DMS153 treated with DMSO at 0.1 percent for 48 hours (cell line): ENCODE data around the gene CCDC102B.
"Not testable (repeated sequence)": the region's sequence is repeated elsewhere in the genome, so short reads cannot be mapped to it uniquely, and the experiment has no call there.

Experiments used
- DNase-seq: peaks from one replicate; lab custom pipeline; 2025; ENCODE audit not compliant: unreplicated experiment; lab: John Stamatoyannopoulos, UW

Gene CCDC102B

DNA sequence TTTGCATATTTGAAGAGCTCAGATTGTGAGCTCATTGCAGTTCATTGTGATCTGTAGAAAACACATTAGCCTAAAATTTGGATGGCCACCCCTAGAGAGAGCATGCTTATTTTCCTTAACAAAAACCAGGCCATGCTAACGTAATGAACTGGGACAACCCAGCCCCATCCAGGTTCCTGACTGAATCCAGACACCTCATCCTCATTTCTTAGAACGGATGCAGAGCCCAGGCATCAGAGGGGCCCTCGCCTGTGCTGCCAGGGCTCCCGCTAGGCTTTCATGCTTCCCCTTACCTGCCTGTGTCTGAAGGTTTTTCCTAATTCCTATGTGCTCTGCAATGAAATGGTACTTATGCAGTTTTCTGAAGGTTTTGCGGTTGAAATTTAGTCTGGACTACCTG, 171.1 kb downstream of the CCDC102B start:
- no peak for DNase-seq

GRCh38 chr18:68972176-68972575, 174.3 kb downstream of the CCDC102B start:
- no peak for DNase-seq

DNA sequence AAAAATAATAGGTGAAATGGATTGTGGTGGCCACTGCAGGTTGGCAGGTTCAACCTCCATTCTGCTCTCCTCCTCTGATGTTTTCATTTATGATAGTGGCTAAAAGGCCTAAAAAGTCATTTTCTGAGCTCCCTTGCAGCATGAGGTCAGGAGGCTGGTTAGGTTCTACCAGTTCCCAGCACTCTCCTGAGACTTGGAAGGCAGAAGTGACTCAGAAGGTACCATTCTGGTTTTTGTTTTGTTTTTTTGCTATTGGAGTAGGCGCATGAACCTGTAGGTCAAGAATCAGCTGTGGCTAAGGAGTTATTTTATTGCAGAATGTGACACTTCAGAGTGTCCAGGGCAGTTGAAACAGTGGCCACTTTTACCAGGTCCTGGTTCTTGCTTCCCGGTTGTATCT, 181.9 kb downstream of the CCDC102B start:
- DNase-seq = no peak

DNA sequence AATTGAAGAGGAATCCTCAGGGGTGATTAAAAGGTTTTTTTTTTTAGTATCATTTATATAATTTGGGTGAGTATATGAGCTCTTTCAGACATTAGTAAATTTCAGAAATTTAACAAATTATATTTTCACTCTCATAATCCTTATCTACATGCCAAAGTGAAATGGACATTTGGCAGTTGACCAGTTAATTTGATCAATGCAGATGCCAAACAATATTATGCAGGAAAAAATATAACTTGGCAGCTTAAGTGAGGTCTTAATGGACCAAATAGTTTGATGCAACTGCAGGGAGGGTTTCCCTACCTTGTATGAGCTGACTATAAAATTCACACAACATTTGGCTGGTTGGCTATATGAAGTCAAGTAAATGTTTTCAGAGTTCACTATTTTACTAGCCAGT, 185.2 kb downstream of the CCDC102B start:
- no peak for DNase-seq

DNA sequence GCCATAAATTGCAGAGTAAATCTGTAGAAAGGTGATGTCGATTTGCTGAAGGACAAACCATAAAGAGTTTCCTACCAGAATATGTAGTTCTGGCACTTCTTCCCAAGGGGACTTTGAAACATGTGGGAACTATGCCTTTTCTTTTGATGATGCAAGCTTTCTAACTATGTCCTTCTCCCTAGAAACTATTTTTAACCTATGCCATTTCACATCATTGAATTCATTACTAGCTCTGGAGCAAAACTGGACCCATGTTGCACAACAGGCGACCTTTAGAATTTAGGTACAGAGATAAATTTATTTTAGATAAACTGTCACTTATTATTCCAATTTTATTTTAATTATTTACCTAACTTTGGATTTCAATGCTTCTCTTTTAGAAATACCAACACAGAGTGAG, 186.5 kb downstream of the CCDC102B start:
- no peak for DNase-seq

DNA sequence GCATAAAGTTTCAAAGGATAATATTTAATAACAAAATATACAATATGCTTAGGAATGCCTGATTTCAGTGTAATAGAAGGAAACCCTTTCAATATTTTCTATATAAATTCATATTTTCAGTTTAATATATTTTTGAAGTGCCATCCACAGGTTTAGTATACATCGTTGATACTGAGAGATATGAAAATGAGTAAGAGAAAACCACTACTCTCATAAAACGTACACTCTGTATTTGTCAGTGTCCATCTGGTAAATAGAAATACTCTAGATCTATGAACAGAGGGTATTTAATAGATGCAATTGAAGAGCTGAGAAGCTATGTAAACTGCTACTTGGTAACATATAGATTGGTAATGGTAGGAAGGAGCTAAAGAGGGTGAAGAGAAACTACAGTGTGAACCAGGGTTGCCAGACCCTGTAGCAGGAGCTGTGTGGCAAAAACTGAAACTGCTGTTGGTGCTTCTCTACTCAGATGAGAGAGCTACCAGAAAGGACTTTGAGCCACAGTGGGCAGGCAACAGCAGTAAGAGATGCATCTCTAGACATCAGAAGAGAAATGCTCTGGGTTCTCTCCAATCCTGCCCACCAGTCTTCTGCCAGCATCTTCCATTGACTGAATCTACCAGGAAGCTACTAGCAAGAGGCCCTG, 187.4 kb downstream of the CCDC102B start:
- DNase-seq = no peak

DNA sequence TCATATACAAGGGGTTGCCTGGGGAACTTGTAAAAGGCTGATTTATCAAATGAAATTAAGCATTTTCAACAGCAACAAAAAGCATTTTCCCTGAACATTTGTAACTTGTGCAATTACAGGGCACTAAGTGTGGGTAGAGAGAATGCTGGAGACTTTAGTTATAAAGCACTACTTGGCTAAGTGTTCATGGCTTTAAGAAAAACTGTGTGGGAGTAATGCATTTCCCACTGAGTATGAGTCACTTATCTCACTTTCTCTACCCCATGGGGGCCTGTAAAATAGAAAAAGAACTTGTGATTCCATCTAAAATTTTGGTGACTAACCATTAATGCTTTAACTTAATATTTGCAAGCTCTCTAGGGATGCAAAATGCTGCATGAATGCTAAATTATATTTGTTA, 193.4 kb downstream of the CCDC102B start:
- DNase-seq = no peak

DNA sequence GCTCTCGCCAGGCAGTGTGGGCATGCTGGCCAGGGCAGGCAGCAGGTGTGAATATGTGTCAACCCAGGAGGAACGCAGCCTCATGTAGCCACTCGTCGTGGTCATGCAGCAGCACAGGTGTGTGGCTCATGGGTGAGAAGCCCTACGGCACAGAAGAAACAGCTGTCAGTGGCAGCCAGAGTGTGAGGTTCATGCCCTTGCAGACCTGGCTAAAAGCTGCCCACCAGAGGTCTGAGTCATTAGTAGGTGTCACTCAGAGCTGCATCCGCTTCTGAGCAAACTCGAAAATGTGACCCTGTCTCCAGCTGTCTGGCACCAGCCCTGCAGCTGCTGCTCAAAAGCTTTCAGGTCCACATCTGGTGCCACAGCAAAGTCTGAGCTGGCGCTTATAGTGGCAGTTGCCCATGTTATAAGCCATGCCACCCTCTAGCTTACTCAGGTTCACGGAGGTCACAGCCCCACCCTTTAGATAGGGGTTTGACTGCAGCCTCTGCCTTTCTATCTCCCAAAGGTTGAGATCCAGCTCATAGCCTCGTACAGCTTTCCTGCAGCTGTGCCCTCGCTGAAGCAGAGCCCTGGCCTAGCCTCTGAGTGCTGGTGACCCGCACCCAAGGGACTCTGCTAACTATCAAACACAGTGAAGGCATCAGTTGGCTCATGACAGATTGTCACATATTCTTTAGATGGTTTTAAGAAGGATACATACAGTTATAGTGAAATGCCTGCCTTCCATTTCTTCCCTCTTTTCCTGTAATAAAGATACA, 195.0 kb downstream of the CCDC102B start:
- DNase-seq = no peak

DNA sequence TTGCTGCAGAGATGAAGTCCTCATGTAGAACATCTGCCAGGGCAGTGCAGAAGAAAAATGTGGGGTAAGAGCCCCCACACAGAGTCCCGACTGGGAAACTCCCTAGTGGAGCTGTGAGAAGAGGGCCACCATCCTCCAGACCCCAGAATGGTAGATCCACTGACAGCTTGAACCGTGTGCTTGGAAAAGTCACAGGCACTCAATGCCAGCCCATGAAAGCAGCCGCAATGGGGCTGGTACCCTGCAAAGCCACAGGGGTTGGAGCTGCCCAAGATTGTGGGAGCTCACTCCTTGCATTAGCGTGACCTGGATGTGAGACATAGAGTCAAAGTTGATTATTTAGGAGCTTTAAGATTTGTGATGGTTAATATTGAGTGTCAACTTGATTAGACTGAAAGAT, 197.8 kb downstream of the CCDC102B start:
- DNase-seq = no peak

DNA sequence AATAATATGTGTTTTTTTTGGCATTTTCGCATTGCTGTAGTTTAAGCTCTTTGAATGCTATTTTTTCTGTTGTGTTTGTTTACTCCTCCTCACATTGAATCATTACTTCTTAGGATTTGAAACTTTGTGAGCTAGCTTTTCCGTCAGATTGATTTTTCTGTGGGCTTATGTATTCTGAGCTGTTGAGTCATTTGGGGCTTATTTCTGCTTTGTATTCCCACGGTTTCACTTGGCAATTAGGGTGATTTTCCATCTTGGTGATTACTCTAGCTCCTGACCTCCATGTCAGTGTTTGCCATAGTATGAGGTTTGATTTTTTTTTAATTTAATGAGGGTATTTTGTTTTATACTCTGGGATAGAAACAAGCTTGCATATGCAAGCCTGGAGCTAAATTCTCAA, 200.0 kb downstream of the CCDC102B start:
- DNase-seq = no peak

DNA sequence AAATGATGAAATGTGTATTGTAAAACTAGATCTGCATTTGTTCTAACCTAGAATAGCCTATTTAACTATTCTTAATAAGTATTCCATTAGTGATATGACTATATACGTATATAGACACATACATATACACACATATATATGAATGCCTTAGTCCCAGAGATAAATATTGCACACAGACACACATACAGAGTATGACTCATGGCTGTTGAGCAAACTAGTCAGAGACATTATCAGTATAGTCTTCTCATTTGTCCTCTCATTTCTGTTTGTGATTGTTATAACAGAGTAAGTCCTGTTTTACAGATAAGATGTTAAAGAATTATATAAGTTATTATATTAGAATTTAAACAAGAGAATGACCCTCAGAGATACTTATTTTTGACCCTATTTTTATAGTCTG, 202.5 kb downstream of the CCDC102B start:
- DNase-seq = no peak

- DNase-seq = no peak
Observed at GRCh38 chr18:69002233-69002632, 204.4 kb downstream of the CCDC102B start.

- DNase-seq = not testable (repeated sequence)
Observed at GRCh38 chr18:69006212-69006611, 208.3 kb downstream of the CCDC102B start.

GRCh38 chr18:69008538-69008937, 210.7 kb downstream of the CCDC102B start:
- no peak for DNase-seq

DNA sequence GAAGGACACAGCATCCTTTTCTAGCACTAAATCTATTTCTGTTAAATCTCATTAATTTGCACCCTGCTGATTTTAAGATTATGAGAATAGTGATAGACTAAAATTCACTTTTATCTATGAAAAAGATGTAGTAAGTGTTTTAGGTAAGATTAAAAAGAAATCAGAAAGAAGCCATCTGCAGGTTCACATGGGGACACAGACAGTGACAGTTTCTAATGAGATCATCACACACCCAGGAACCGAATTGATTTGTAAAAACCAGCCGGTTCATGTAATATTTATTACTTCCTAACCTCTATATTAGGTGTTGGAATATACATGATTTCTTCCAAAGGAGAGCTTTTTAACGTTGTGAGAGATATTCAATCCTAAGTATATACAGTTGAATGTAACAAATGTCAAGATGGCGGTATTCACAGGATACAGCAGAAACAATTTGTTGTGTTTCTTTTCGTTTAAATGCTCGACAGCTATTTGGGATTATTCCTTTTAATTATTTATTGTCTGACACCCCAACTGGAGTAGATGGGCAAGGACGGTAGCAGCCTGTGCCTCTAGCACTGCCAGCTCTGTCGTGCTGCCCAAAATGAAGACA, 223.4 kb downstream of the CCDC102B start:
- no peak for DNase-seq

DNA sequence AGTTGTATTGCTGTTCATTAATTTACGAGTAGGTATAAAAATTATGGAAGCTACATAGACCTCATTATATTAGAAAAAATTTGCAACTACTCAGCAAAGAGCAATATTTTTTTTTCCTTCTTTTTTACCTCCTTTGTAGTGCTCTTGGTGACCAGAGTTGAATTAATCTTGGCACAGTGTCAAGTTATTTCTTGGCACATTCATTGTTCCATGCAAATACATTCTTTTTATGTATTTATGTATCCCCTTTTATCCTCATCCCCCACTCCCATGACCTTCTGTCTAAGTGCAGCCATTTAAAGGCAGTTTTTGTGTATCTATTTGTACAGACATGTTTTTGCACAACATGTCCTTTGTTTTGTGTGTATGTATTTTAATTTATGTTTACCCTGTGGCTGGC, 224.5 kb downstream of the CCDC102B start:
- DNase-seq = no peak

- DNase-seq = no peak
Observed at GRCh38 chr18:69031571-69031970, 233.7 kb downstream of the CCDC102B start.

GRCh38 chr18:69032009-69032408, 234.1 kb downstream of the CCDC102B start:
- no peak for DNase-seq

GRCh38 chr18:69035756-69036155, 237.9 kb downstream of the CCDC102B start:
- no peak for DNase-seq

- DNase-seq = no peak
Observed at GRCh38 chr18:69044215-69044614, 246.3 kb downstream of the CCDC102B start.

- DNase-seq = no peak
Observed at GRCh38 chr18:69064063-69064462, 266.2 kb downstream of the CCDC102B start.

- no peak for DNase-seq
Observed at GRCh38 chr18:69067048-69067447, 269.2 kb downstream of the CCDC102B start.
